Medulla oblongata (tissue), 1 donor: ENCODE measurements around the gene ZNF568.

Experiments
- DNase-seq: peaks from one replicate; pipeline ENCODE4 v3.0.0-alpha.2; 2015; ENCODE audit errors: extremely low spot score

The ZNF568 gene

GRCh38 chr19:36999313-36999712, 83.2 kb downstream of the ZNF568 start:
- DNase-seq: no peak

GRCh38 chr19:37007587-37008220, 91.6 kb downstream of the ZNF568 start:
- DNase-seq: peak; percentile 2

- DNase-seq: no peak
Observed at GRCh38 chr19:37009871-37010270, 93.7 kb downstream of the ZNF568 start.

- no peak for DNase-seq
Observed at GRCh38 chr19:37012093-37012745, 96.1 kb downstream of the ZNF568 start.

- DNase-seq: no peak
Observed at GRCh38 chr19:37014456-37014855, 98.3 kb downstream of the ZNF568 start.

GRCh38 chr19:37045140-37045539, 129.0 kb downstream of the ZNF568 start:
- no peak for DNase-seq
